Right lobe of liver (tissue), 4 donors: ENCODE data around the gene SEZ6.

ENCODE experiments used
- POLR2A ChIP-seq: fragments of 450-650 bp; IDR thresholded peaks from one replicate; pipeline ENCODE4 v1.6.1; 2017; ENCODE audit warnings: antibody characterized with exemption, mild to moderate bottlenecking
- TF ChIP-seq, protein P1 (sequence below), 4 donors: fragments of 200-600 bp in 3 of 4; fragments of 450-650 bp in 1 of 4; IDR thresholded peaks; one replicate each; pipeline versions ENCODE4 v1.5.1 to v1.8.0; 2016 to 2022; ENCODE audit warnings: antibody characterized with exemption in 4 of 4, mild to moderate bottlenecking in 2 of 4
- donor health status: DM: no; HTN: no; CAD: no.
- donor health status: DM: no; HTN: no; CAD: no.
- donor health status: DM: no; HTN: yes; CAD: no.

DNA sequence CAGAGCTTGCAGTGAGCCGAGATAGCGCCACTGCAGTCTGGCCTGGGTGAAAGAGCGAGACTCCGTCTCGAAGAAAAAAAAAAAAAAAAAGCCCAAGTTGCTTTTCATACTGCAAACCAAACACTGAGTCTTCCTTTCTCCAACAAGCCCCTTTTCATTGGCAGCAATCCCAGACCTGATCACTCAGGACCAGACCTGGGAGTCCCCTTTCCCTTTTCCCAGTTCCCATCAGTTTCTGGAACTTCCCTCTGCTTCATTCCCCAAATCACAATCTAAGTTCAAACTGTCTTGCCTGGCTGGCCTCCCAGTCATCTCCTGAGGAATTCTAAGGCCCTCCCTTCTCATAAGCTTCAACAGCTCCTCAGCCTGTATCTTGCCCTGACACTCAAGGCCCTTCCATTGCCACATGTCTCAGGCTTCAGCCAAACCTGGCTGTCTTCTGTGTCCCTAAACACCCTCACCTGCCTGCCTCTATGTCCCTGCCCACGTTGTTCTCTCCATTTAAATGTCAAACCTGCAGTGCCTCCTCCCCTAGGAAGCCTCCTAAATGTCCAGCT lies 42.7 kb downstream of the SEZ6 start:
- TF ChIP-seq, protein P1, sequence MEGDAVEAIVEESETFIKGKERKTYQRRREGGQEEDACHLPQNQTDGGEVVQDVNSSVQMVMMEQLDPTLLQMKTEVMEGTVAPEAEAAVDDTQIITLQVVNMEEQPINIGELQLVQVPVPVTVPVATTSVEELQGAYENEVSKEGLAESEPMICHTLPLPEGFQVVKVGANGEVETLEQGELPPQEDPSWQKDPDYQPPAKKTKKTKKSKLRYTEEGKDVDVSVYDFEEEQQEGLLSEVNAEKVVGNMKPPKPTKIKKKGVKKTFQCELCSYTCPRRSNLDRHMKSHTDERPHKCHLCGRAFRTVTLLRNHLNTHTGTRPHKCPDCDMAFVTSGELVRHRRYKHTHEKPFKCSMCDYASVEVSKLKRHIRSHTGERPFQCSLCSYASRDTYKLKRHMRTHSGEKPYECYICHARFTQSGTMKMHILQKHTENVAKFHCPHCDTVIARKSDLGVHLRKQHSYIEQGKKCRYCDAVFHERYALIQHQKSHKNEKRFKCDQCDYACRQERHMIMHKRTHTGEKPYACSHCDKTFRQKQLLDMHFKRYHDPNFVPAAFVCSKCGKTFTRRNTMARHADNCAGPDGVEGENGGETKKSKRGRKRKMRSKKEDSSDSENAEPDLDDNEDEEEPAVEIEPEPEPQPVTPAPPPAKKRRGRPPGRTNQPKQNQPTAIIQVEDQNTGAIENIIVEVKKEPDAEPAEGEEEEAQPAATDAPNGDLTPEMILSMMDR (IDR thresholded peaks at IDR 0.05) = no peak
- TF ChIP-seq POLR2A = no peak
